ENCODE results near the gene ARL3.

ARL3 gene

GRCh38 chr10:102741726-102742237 lies 27.6 kb upstream of the ARL3 start:
- DNase-seq = no peak
- H3K4me3 ChIP-seq (ENCODE audit: low read depth, low read length) = no peak overlapping the region
- TF ChIP-seq CTCF (IDR thresholded peaks at IDR 0.05; ENCODE audit: low read depth, low read length, missing control alignments) = no peak

GRCh38 chr10:102740229-102740628 lies 26.0 kb upstream of the ARL3 start:
- TF ChIP-seq CTCF (IDR thresholded peaks at IDR 0.05; ENCODE audit: low read depth, low read length, missing control alignments) = no peak
- no peak overlapping the region for H3K27ac ChIP-seq
- no peak for DNase-seq
- no peak overlapping the region for H3K4me3 ChIP-seq (ENCODE audit: low read depth, low read length)
- H3K27me3 ChIP-seq (replicated peaks) = no peaks in the 10 kb centered on the region
- in situ Hi-C loops (cut with HindIII; ENCODE audit: low pct_ligation_motif_present, low sequenced_read_pairs) = loop anchor here (25.0 kb wide), 1 partner anchor 172 kb away; the partner anchor contains the start of gene CNNM2
- H3K36me3 ChIP-seq (replicated peaks) = peaks cover 4% of the 10 kb centered on the region

More at GRCh38 chr10:102741726-102742237, 27.6 kb upstream of the ARL3 start:
- no peaks in the 10 kb centered on the region for H3K27me3 ChIP-seq (replicated peaks)
- H3K36me3 ChIP-seq (replicated peaks) = peaks cover 4% of the 10 kb centered on the region
- H3K27ac ChIP-seq = no peak overlapping the region
- in situ Hi-C loops (cut with HindIII; ENCODE audit: low pct_ligation_motif_present, low sequenced_read_pairs) = loop anchor here (25.0 kb wide), 1 partner anchor 171 kb away; the partner anchor contains the start of gene CNNM2

GRCh38 chr10:102738692-102739121 lies 24.5 kb upstream of the ARL3 start:
- in situ Hi-C loops (cut with HindIII; ENCODE audit: low pct_ligation_motif_present, low sequenced_read_pairs) = loop anchor here (25.0 kb wide), 1 partner anchor 174 kb away; the partner anchor contains the start of gene CNNM2
- H3K36me3 ChIP-seq (replicated peaks) = peaks cover 4% of the 10 kb centered on the region
- no peak for DNase-seq
- no peak overlapping the region for H3K27ac ChIP-seq
- H3K4me3 ChIP-seq (ENCODE audit: low read depth, low read length) = no peak overlapping the region
- TF ChIP-seq CTCF (IDR thresholded peaks at IDR 0.05; ENCODE audit: low read depth, low read length, missing control alignments) = no peak
- H3K27me3 ChIP-seq (replicated peaks) = no peaks in the 10 kb centered on the region

- TF ChIP-seq CTCF (IDR thresholded peaks at IDR 0.05; ENCODE audit: low read depth, low read length, missing control alignments) = no peak
- peaks cover 4% of the 10 kb centered on the region for H3K36me3 ChIP-seq (replicated peaks)
- no peak overlapping the region for H3K4me3 ChIP-seq (ENCODE audit: low read depth, low read length)
- no peak overlapping the region for H3K27ac ChIP-seq
- in situ Hi-C loops (cut with HindIII; ENCODE audit: low pct_ligation_motif_present, low sequenced_read_pairs) = loop anchor here (25.0 kb wide), 1 partner anchor 177 kb away; the partner anchor contains the start of gene CNNM2
- no peaks in the 10 kb centered on the region for H3K27me3 ChIP-seq (replicated peaks)
- no peak for DNase-seq
These were observed 20.9 kb upstream of the ARL3 start for GRCh38 chr10:102735065-102735562.

GRCh38 chr10:102732661-102733060 lies 18.5 kb upstream of the ARL3 start:
- no peaks in the 10 kb centered on the region for H3K27me3 ChIP-seq (replicated peaks)
- TF ChIP-seq CTCF (IDR thresholded peaks at IDR 0.05; ENCODE audit: low read depth, low read length, missing control alignments) = no peak

More at GRCh38 chr10:102732661-102733060, 18.5 kb upstream of the ARL3 start:
- in situ Hi-C loops (cut with HindIII; ENCODE audit: low pct_ligation_motif_present, low sequenced_read_pairs) = loop anchor here (25.0 kb wide), 1 partner anchor 180 kb away; the partner anchor contains the start of gene CNNM2
- DNase-seq = no peak
- no peak overlapping the region for H3K4me3 ChIP-seq (ENCODE audit: low read depth, low read length)
- peaks cover 2% of the 10 kb centered on the region for H3K36me3 ChIP-seq (replicated peaks)
- H3K27ac ChIP-seq = no peak overlapping the region
